ENCODE measurements around the gene DYRK1A.

DYRK1A gene

DNA sequence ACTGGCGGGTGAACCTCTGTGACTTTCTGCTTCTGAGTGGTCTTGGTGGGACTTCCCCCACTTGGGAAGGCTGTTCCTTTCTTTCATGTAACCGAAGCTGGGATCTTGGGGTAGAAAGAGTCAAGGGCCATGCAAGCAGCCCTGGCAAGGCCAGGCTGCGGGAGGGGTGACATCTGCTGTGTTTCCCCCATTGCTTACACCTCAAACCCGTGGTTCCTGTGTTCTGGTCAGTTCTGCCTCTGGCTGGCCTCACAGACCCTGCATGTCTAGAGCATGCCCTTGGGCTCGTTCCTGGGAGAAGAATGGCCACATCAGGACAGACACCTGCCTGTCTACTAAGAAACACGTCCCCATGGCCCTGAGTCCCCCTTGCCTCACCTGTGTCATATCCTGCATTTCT, 207.7 kb downstream of the DYRK1A start:
- Histone ChIP-seq H3K9ac (ENCODE audit: low read depth, low read length) (no peak overlapping the region), H3K9me3 (ENCODE audit: control insufficient read depth, insufficient read depth, low read length) (no peaks in the 10 kb centered on the region), H3K4me3 (ENCODE audit: low read depth, low read length) (no peak overlapping the region), H3K36me3 (ENCODE audit: control insufficient read depth, insufficient read depth, low read length) (no peaks in the 10 kb centered on the region), H3K27me3 (ENCODE audit: control insufficient read depth, insufficient read depth, low read length) (no peaks in the 10 kb centered on the region), H3K4me1 (ENCODE audit: control insufficient read depth, insufficient read depth, low read length) (no peaks in the 10 kb centered on the region)

- no peaks in the 10 kb centered on the region for H3K9me3 ChIP-seq (ENCODE audit: control insufficient read depth, insufficient read depth, low read length)
- H3K36me3 ChIP-seq (ENCODE audit: control insufficient read depth, insufficient read depth, low read length): no peaks in the 10 kb centered on the region
- H3K27me3 ChIP-seq (ENCODE audit: control insufficient read depth, insufficient read depth, low read length): no peaks in the 10 kb centered on the region
- no peak overlapping the region for H3K4me3 ChIP-seq (ENCODE audit: low read depth, low read length)
- no peak overlapping the region for H3K9ac ChIP-seq (ENCODE audit: low read depth, low read length)
- no peaks in the 10 kb centered on the region for H3K4me1 ChIP-seq (ENCODE audit: control insufficient read depth, insufficient read depth, low read length)
These were observed 208.2 kb downstream of the DYRK1A start for GRCh38 chr21:37574751-37575150.

DNA sequence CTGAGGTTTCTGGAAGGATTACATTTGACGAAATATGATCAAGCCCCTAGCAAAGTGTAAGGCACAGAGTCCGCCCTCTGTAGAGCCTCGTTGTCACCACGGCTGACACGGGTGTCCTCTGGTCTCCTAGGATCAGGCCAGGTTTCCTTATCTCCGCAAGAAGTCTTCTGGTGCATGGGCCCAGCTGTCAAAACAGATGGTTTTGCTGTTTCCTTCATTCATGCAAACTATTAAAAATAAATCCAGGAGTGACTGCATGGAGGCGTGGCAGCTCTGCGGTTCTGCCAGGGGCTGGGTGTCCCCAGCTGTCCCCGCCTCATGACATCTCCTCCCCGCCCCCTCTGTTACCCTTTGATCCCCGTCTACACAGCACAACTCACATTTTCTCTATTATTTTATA, 209.0 kb downstream of the DYRK1A start:
- Histone ChIP-seq H3K27me3 (ENCODE audit: control insufficient read depth, insufficient read depth, low read length) (no peaks in the 10 kb centered on the region), H3K9ac (ENCODE audit: low read depth, low read length) (no peak overlapping the region), H3K36me3 (ENCODE audit: control insufficient read depth, insufficient read depth, low read length) (no peaks in the 10 kb centered on the region), H3K4me1 (ENCODE audit: control insufficient read depth, insufficient read depth, low read length) (no peaks in the 10 kb centered on the region), H3K9me3 (ENCODE audit: control insufficient read depth, insufficient read depth, low read length) (no peaks in the 10 kb centered on the region), H3K4me3 (ENCODE audit: low read depth, low read length) (no peak overlapping the region)
